NCI-H2107 treated with DMSO at 0.1 percent for 48 hours (cell line): ENCODE results near the gene ABCG1.

Experiments
- DNase-seq: peaks from one replicate; lab custom pipeline; 2025; ENCODE audit not compliant: unreplicated experiment; lab: John Stamatoyannopoulos, UW

Gene ABCG1

GRCh38 chr21:42317826-42318746, 99.1 kb downstream of the ABCG1 start:
- peak; percentile 96 for DNase-seq

- no peak for DNase-seq
These were observed 100.4 kb downstream of the ABCG1 start for GRCh38 chr21:42319376-42319775.

GRCh38 chr21:42319851-42320572, 101.1 kb downstream of the ABCG1 start:
- DNase-seq, result no peak

GRCh38 chr21:42320791-42321190, 101.9 kb downstream of the ABCG1 start:
- no peak for DNase-seq

GRCh38 chr21:42321231-42321630, 102.3 kb downstream of the ABCG1 start:
- DNase-seq, result no peak

GRCh38 chr21:42321845-42322244, 102.9 kb downstream of the ABCG1 start:
- no peak for DNase-seq

- no peak for DNase-seq
These were observed 106.0 kb downstream of the ABCG1 start for GRCh38 chr21:42324896-42325295.

GRCh38 chr21:42330380-42331371, 111.7 kb downstream of the ABCG1 start:
- DNase-seq, result no peak

GRCh38 chr21:42331660-42332059, 112.7 kb downstream of the ABCG1 start:
- DNase-seq, result no peak

- DNase-seq, result no peak
These were observed 113.8 kb downstream of the ABCG1 start for GRCh38 chr21:42332557-42333317.

- peak; percentile 100 for DNase-seq
These were observed 117.1 kb downstream of the ABCG1 start for GRCh38 chr21:42336054-42336453.

- DNase-seq, result no peak
These were observed 118.3 kb downstream of the ABCG1 start for GRCh38 chr21:42337276-42337675.

GRCh38 chr21:42337830-42338728, 119.1 kb downstream of the ABCG1 start:
- DNase-seq, result peak; percentile 96

- DNase-seq, result no peak
These were observed 120.1 kb downstream of the ABCG1 start for GRCh38 chr21:42338729-42339715.

- peak; percentile 40 for DNase-seq
These were observed 121.5 kb downstream of the ABCG1 start for GRCh38 chr21:42340187-42341050.

- DNase-seq, result no peak
These were observed 123.0 kb downstream of the ABCG1 start for GRCh38 chr21:42341776-42342542.
